GM12892 (cell line): ENCODE results near the gene TOP3B.

Experiments used
- POLR2A ChIP-seq: IDR thresholded peaks from 2 replicates; pipeline ENCODE4 v1.6.1; 2011; ENCODE audit warnings: low read depth, low read length, control low read depth
- POLR2AphosphoS5 ChIP-seq: IDR thresholded peaks from 2 replicates; pipeline ENCODE4 v1.6.1; 2011; ENCODE audit warnings: low read depth, low read length, control low read depth
- TAF1 ChIP-seq: IDR thresholded peaks from 2 replicates; pipeline ENCODE4 v1.6.1; 2011; ENCODE audit warnings: low read depth, mild to moderate bottlenecking, control low read depth, low read length, borderline replicate concordance

DNA sequence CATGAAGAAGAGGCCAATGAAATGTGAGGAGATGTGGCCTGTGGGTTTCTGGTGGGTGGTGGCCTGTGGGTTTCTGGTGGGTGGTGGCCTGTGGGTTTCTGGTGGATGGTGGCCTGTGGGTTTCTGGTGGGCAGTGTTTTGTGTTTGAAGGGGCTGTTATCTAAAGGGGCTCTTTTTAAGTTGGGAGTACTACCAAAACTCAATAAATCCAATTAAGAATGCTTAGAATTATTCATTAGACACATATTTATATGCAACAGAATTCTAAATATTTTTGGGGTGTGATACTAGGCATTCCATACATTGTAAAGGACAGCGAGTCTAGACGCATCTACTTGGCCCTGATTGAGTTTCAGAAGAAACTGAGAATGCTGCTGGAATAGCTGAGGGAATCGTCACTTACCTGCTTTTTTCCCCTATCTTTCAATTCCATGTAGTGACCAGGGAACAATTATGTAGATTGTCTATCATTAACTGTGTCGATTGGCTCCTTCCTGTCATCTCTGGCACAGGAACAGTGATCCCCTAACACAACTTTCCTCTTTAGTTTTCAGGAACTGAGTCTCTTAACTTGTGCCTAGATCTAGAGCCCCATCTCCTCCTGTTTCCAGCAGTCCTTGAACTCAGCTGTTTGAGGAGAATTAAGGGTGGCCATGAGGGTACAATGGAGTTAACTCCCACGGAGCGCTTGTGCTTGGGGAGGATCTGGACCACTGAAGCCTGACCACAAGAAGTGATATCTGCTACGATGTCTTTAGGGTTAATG is 37.3 kb upstream of the TOP3B start:
- TF ChIP-seq POLR2AphosphoS5 (no peak), TAF1 (no peak), POLR2A (no peak)
